Measurements from ENCODE around the gene CD48. TPM values are rescaled to one million over a fixed set of nuclear protein-coding genes. Genes with fewer than 3 reads are reported as not detected.

CD48 gene
- total and polyA plus RNA-seq, 2 of the 4 experiments (the other 2 are of a cell fraction) = not detected

GRCh38 chr1:160643138-160643537 lies 68.5 kb downstream of the CD48 start:
- Histone ChIP-seq H2AK5ac (ENCODE audit: low read depth, low read length) (no peak overlapping the region), H3K4me2 (ENCODE audit: low read depth, low read length) (no peak overlapping the region), H3K27ac (ENCODE audit: insufficient read depth, low read length) (no peak overlapping the region), H4K5ac (ENCODE audit: low read depth, low read length) (no peak overlapping the region), H4K20me1 (ENCODE audit: insufficient read depth, low read length) (no peaks in the 10 kb centered on the region), H2BK120ac (ENCODE audit: low read depth, low read length) (no peak overlapping the region), H3K27me3 (ENCODE audit: control insufficient read depth, insufficient read depth, low read length) (no peaks in the 10 kb centered on the region; the same call in 1 of the 2 replicates), H4K8ac (ENCODE audit: low read depth in 2 of 2, low read length in 2 of 2) (no peak overlapping the region), H3K9me3 (ENCODE audit: control insufficient read depth, insufficient read depth, low read length) (no peaks in the 10 kb centered on the region), H3K56ac (ENCODE audit: extremely low read depth, insufficient read depth, low read length) (no peak overlapping the region), H3K4ac (ENCODE audit: low read depth, low read length) (no peak overlapping the region), H2BK20ac (ENCODE audit: low read depth, low read length) (no peak overlapping the region), H2BK15ac (ENCODE audit: low read depth, low read length) (no peak overlapping the region), H3K4me1 (ENCODE audit: control insufficient read depth, insufficient read depth, low read length) (no peaks in the 10 kb centered on the region), H3K4me3 (ENCODE audit: insufficient read depth, low read depth, low read length) (no peak overlapping the region), H3K79me1 (ENCODE audit: low read depth in 1 of 2, low read length in 2 of 2) (no peaks in the 10 kb centered on the region), H3K23ac (ENCODE audit: low read depth, low read length) (no peak overlapping the region), H3K18ac (ENCODE audit: low read depth, low read length) (no peak overlapping the region), H3K36me3 (ENCODE audit: control insufficient read depth, insufficient read depth, low read length) (no peaks in the 10 kb centered on the region), H2AFZ (replicated peaks; ENCODE audit: low read length, poor library complexity) (no peak overlapping the region), H3K9me1 (ENCODE audit: insufficient read depth, low read length) (no peaks in the 10 kb centered on the region), H2AK9ac (replicated peaks; ENCODE audit: low read depth, low read length, poor library complexity) (no peak overlapping the region), H2BK5ac (ENCODE audit: low read depth, low read length, poor library complexity, severe bottlenecking) (no peak overlapping the region), H3K9ac (ENCODE audit: low read depth, low read length) (no peak overlapping the region), H3K14ac (replicated peaks; ENCODE audit: low read depth, low read length) (no peak overlapping the region), H4K91ac (ENCODE audit: insufficient read depth, low read depth, low read length) (no peak overlapping the region)
- CTCF ChIA-PET = no interaction called here
- POLR2A ChIA-PET (ENCODE audit: unreplicated experiment) = no interaction called here
- in situ Hi-C loops (cut with MboI; ENCODE audit: low sequenced_read_pairs) = no loop called here
- BruUV-seq (replicated peaks) = no TSS peak
- no peak for DNase-seq
- no CpG with 5 or more reads among the region's 5 CpGs for WGBS, 2 experiments (ENCODE audit: extremely low coverage in 2 of 2, insufficient read length in 1 of 2)
- ATAC-seq (ENCODE audit: low read depth) = no peak
- TF ChIP-seq BHLHE40 (IDR thresholded peaks at IDR 0.05; ENCODE audit: low read depth, low read length) (no peak), RCOR1 (IDR thresholded peaks at IDR 0.05; ENCODE audit: insufficient replicate concordance, low read length) (no peak), RFX5 (IDR thresholded peaks at IDR 0.05; ENCODE audit: low read depth, low read length) (no peak), MXI1 (IDR thresholded peaks at IDR 0.05; ENCODE audit: borderline replicate concordance, low read depth, low read length) (no peak), CEBPB (IDR thresholded peaks at IDR 0.05; ENCODE audit: low read depth, low read length) (no peak), RAD21 (IDR thresholded peaks at IDR 0.05; ENCODE audit: low read length) (no peak), POLR2A (IDR thresholded peaks at IDR 0.05; ENCODE audit: low read depth, low read length) (no peak), MAFK (IDR thresholded peaks at IDR 0.05; ENCODE audit: low read depth, low read length) (no peak)
- intact Hi-C loops (cut with micrococcal nuclease) = no loop called here
- dilution Hi-C loops (cut with HindIII; ENCODE audit: low sequenced_read_pairs, unreplicated experiment) = no loop called here
